Transverse colon (tissue), 4 donors: ENCODE results near the gene FEZF1. TPM values are rescaled to one million over a fixed set of nuclear protein-coding genes. Genes with fewer than 3 reads are reported as not detected.
"Not testable (repeated sequence)": the region's sequence is repeated elsewhere in the genome, so short reads cannot be mapped to it uniquely, and the experiment has no call there.

Source experiments
- DNase-seq: peaks from one replicate; pipeline ENCODE4 v3.0.0-alpha.2; 2019
- H3K27ac ChIP-seq, 4 donors: fragments of 200-600 bp; sonication (generic); 2 replicates each; pipeline ENCODE4 v1.5.1; 2016 to 2018; ENCODE audit warnings: inconsistent platforms in 4 of 4
- H3K27me3 ChIP-seq: fragments of 200-600 bp; sonication (generic); 2 replicates; pipeline ENCODE4 v1.5.1; 2017; ENCODE audit warnings: inconsistent platforms
- H3K36me3 ChIP-seq, 4 donors: fragments of 200-600 bp; sonication (generic); 2 replicates each; pipeline ENCODE4 v1.5.1; 2017 to 2019; ENCODE audit warnings: inconsistent platforms in 4 of 4
- H3K4me1 ChIP-seq, 4 donors: fragments of 200-600 bp; sonication (generic); 2 replicates each; pipeline ENCODE4 v1.5.1; 2017 to 2020; ENCODE audit warnings: inconsistent platforms in 4 of 4
- H3K4me3 ChIP-seq, 4 donors: fragments of 200-600 bp; sonication (generic); 1 replicate in 1 of 4; 2 replicates in 3 of 4; pipeline versions ENCODE4 v1.5.1 to v1.6.1; 2017 to 2019; ENCODE audit warnings: inconsistent platforms in 4 of 4
- H3K9me3 ChIP-seq, 2 donors: fragments of 200-600 bp; sonication (generic); 2 replicates each; pipeline ENCODE4 v1.5.1; 2017 to 2019; ENCODE audit warnings: inconsistent platforms in 2 of 2
- EP300 ChIP-seq: sonication (generic); formaldehyde crosslinking; IDR thresholded peaks from one replicate; pipeline ENCODE4 v1.6.1; 2017; ENCODE audit warnings: antibody characterized with exemption, low read depth
- POLR2A ChIP-seq: fragments of 450-650 bp; IDR thresholded peaks from one replicate; pipeline ENCODE4 v1.6.1; 2016; ENCODE audit warnings: antibody characterized with exemption, mild to moderate bottlenecking, moderate library complexity
- POLR2AphosphoS5 ChIP-seq, 3 donors: sonication (generic); formaldehyde crosslinking; IDR thresholded peaks; one replicate each; pipeline ENCODE4 v1.6.1; 2016; ENCODE audit warnings: antibody characterized with exemption in 3 of 3
- WGBS, 2 donors: methylation state at CpG; one replicate each; pipeline ENCODE4 v1.1.5; 2018; ENCODE audit warnings: low coverage in 1 of 2; 5-methylcytosine and 5-hydroxymethylcytosine counted together
- in situ Hi-C, 4 donors: fragments of 200-750 bp; cut with MboI; loops; one replicate each; pipeline versions ENCODE4 v1.15.0 to v1.15.1; 2017; ENCODE audit warnings: low sequenced_read_pairs in 3 of 4, low pct_ligation_motif_present in 1 of 4, low pct_unique_long_range_greater_than_20kb in 1 of 4
- intact Hi-C: fragments of 100-400 bp; cut with DNase I; formaldehyde crosslinking; loops from one replicate; pipeline ENCODE4 v1.15.1; 2023; ENCODE audit warnings: low total_unique reads
- total RNA-seq, 4 donors: library from RNA; depleted of rRNA; stranded (reverse); fragments of >200 nt; gene quantifications; one replicate each; pipeline ENCODE4 v1.1.0, GENCODE V29; 2016
- TF ChIP-seq, protein P1 (sequence below), 5 experiments: fragments of 200-600 bp in 3 of 5; fragments of 450-650 bp in 2 of 5; sonication (generic) in 3 of 5; IDR thresholded peaks; 1 replicate in 2 of 5; 2 replicates in 3 of 5; pipeline ENCODE4 v1.5.1; 2016 to 2017; ENCODE audit warnings: antibody characterized with exemption in 5 of 5, inconsistent platforms in 3 of 5, mild to moderate bottlenecking in 2 of 5, moderate library complexity in 1 of 5

The FEZF1 gene
- total RNA-seq, 4 donors from 2014 or later, result not detected

GRCh38 chr7:122291189-122291588 is 13.4 kb downstream of the FEZF1 start:
- H3K4me1 ChIP-seq, result no peaks in the 10 kb centered on the region
- no peak for DNase-seq
- WGBS, 2 donors, result 81 to 90% methylated on average over 2 of the region's 2 CpGs
- no peaks in the 10 kb centered on the region for H3K36me3 ChIP-seq
- intact Hi-C loops (no loop called here), in situ Hi-C loops (no loop called here)
- peaks cover 0 to 3% of the 10 kb centered on the region in 2 donors for H3K9me3 ChIP-seq
- H3K27me3 ChIP-seq, result peaks cover 61% of the 10 kb centered on the region
- H3K27ac ChIP-seq, result no peak overlapping the region
- no peak overlapping the region for H3K4me3 ChIP-seq
- TF ChIP-seq, protein P1, sequence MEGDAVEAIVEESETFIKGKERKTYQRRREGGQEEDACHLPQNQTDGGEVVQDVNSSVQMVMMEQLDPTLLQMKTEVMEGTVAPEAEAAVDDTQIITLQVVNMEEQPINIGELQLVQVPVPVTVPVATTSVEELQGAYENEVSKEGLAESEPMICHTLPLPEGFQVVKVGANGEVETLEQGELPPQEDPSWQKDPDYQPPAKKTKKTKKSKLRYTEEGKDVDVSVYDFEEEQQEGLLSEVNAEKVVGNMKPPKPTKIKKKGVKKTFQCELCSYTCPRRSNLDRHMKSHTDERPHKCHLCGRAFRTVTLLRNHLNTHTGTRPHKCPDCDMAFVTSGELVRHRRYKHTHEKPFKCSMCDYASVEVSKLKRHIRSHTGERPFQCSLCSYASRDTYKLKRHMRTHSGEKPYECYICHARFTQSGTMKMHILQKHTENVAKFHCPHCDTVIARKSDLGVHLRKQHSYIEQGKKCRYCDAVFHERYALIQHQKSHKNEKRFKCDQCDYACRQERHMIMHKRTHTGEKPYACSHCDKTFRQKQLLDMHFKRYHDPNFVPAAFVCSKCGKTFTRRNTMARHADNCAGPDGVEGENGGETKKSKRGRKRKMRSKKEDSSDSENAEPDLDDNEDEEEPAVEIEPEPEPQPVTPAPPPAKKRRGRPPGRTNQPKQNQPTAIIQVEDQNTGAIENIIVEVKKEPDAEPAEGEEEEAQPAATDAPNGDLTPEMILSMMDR (IDR thresholded peaks at IDR 0.05), result no peak
- TF ChIP-seq EP300 (no peak), POLR2A (no peak), POLR2AphosphoS5 (IDR thresholded peaks at IDR 0.05) (no peak)

DNA sequence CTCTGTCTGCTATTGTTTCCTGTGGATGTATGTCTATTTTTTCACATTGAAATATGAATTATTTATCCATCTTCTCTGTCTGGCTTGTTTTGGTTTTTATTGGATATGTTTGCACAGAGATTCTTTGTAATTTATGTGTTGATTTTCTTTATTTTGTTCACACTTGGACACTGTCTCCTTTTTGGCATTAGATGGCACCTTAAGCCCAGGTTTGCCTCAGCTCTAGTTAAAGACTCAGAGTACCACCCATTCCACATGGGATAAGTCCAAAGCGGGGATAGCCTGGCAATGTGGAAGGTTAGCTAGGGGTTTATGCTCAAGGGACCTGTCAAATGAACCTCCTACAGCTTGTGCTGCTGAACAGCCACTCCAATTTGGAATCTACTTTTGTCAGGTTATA is 14.1 kb downstream of the FEZF1 start:
- H3K4me1 ChIP-seq, result no peaks in the 10 kb centered on the region
- 80 to 90% methylated on average over 1 of the region's 1 CpG for WGBS, 2 donors
- intact Hi-C loops, result no loop called here
- in situ Hi-C loops, result no loop called here
- no peak for DNase-seq
- H3K27me3 ChIP-seq, result peaks cover 55% of the 10 kb centered on the region
- H3K4me3 ChIP-seq, result no peak overlapping the region
- no peak overlapping the region for H3K27ac ChIP-seq
- no peaks in the 10 kb centered on the region for H3K36me3 ChIP-seq
- H3K9me3 ChIP-seq, result peaks cover 0 to 3% of the 10 kb centered on the region in 2 donors
- TF ChIP-seq POLR2AphosphoS5 (IDR thresholded peaks at IDR 0.05) (no peak), EP300 (no peak), POLR2A (no peak)
- TF ChIP-seq, protein P1 (IDR thresholded peaks at IDR 0.05), result no peak

GRCh38 chr7:122289426-122289825 is 15.1 kb downstream of the FEZF1 start:
- intact Hi-C loops, result no loop called here
- TF ChIP-seq, protein P1 (IDR thresholded peaks at IDR 0.05), result no peak
- no peak for TF ChIP-seq EP300
- TF ChIP-seq POLR2A, result no peak
- TF ChIP-seq POLR2AphosphoS5 (IDR thresholded peaks at IDR 0.05), result no peak
- H3K9me3 ChIP-seq, result peaks cover 0 to 3% of the 10 kb centered on the region in 2 donors

GRCh38 chr7:122284608-122285007 is 19.9 kb downstream of the FEZF1 start:
- intact Hi-C loops, H3K36me3 ChIP-seq, H3K27ac ChIP-seq, H3K9me3 ChIP-seq, DNase-seq, H3K27me3 ChIP-seq, H3K4me1 ChIP-seq, in situ Hi-C loops: not testable (repeated sequence)
- 79 to 94% methylated on average over 8 to 14 of the region's 24 CpGs for WGBS, 2 donors
- H3K4me3 ChIP-seq, result peak overlapping the region in 1 of 4 donors; percentile 26

More at GRCh38 chr7:122289426-122289825, 15.1 kb downstream of the FEZF1 start:
- Histone ChIP-seq H3K36me3 (no peaks in the 10 kb centered on the region), H3K27ac (no peak overlapping the region), H3K4me1 (no peaks in the 10 kb centered on the region), H3K27me3 (peaks cover 45% of the 10 kb centered on the region), H3K4me3 (no peak overlapping the region)
- 47% methylated on average over 1 of the region's 1 CpG; no CpG with 5 or more reads in 1 of the 2 donors for WGBS, 2 donors
- in situ Hi-C loops, result no loop called here
- DNase-seq, result no peak

GRCh38 chr7:122273117-122273516 is 31.4 kb downstream of the FEZF1 start:
- intact Hi-C loops (no loop called here), in situ Hi-C loops (no loop called here)
- Histone ChIP-seq H3K27me3 (no peaks in the 10 kb centered on the region), H3K4me3 (no peak overlapping the region), H3K27ac (no peak overlapping the region), H3K4me1 (no peaks in the 10 kb centered on the region), H3K36me3 (no peaks in the 10 kb centered on the region), H3K9me3 (no peaks in the 10 kb centered on the region)
- TF ChIP-seq EP300 (no peak), POLR2A (no peak), POLR2AphosphoS5 (IDR thresholded peaks at IDR 0.05) (no peak)
- TF ChIP-seq, protein P1 (IDR thresholded peaks at IDR 0.05), result no peak
- 73 to 77% methylated on average over 2 of the region's 2 CpGs for WGBS, 2 donors
- DNase-seq, result no peak
